Measurements from ENCODE around the gene PTGIR. TPM values are rescaled to one million over a fixed set of nuclear protein-coding genes. Genes with fewer than 3 reads are reported as not detected.

The PTGIR gene
- total and polyA plus RNA-seq, 10 of the 15 experiments (the other 5 are each of a cell fraction or from before 2014, with no cell fraction given), result 0.34 to 29.1 (median 9.9) TPM

GRCh38 chr19:46618670-46619231 lies 6.1 kb downstream of the PTGIR start (continued):
- TF ChIP-seq REST (IDR thresholded peaks at IDR 0.05; ENCODE audit: low read depth, low read length) (no peak), ZNF622 (IDR thresholded peaks at IDR 0.05) (no peak), MEF2A (IDR thresholded peaks at IDR 0.05; ENCODE audit: insufficient read depth, low read depth, low read length) (0 out of 2 replicates have a peak, but pooled peaks have one; percentile 27), USF2 (IDR thresholded peaks at IDR 0.05; ENCODE audit: borderline replicate concordance, low read depth, low read length) (no peak), BRCA1 (IDR thresholded peaks at IDR 0.05; ENCODE audit: low read depth, low read length) (no peak), KAT2A (conservative IDR thresholded peaks at IDR 0.05; ENCODE audit: control insufficient read depth, low read depth, low read length) (no peak), POU2F2 (IDR thresholded peaks at IDR 0.05; ENCODE audit: borderline replicate concordance, low read depth, low read length) (no peak), NKRF (conservative IDR thresholded peaks at IDR 0.05) (no peak), ZBTB40 (IDR thresholded peaks at IDR 0.05; ENCODE audit: borderline replicate concordance) (peak; percentile 31; the same call in 1 of the 2 replicates), POLR2AphosphoS2 (IDR thresholded peaks at IDR 0.05; ENCODE audit: low read depth, low read length) (no peak), HCFC1 (IDR thresholded peaks at IDR 0.05; ENCODE audit: low read length) (no peak), PAX5 (IDR thresholded peaks at IDR 0.05; ENCODE audit: borderline replicate concordance, low read depth, low read length) (peak; percentile 86; the same call in 1 of the 2 replicates), RAD51 (IDR thresholded peaks at IDR 0.05) (no peak), HSF1 (IDR thresholded peaks at IDR 0.05; ENCODE audit: low read depth, low read length) (no peak), PBX3 (IDR thresholded peaks at IDR 0.05; ENCODE audit: insufficient replicate concordance, low read depth, low read length) (no peak)

All from GM12878 (cell line).